ENCODE results near the gene PTPRD.
"Not testable (repeated sequence)": the region's sequence is repeated elsewhere in the genome, so short reads cannot be mapped to it uniquely, and the experiment has no call there.

PTPRD gene

GRCh38 chr9:9341203-9341602, 1271.6 kb downstream of the PTPRD start:
- no peak for DNase-seq (ENCODE audit: low spot score)

GRCh38 chr9:9337129-9337528, 1275.7 kb downstream of the PTPRD start:
- DNase-seq (ENCODE audit: low spot score): no peak
- in situ Hi-C loops (cut with MboI; ENCODE audit: low pct_unique_long_range_greater_than_20kb, low sequenced_read_pairs, unreplicated experiment): no loop called here
- TF ChIP-seq, protein P1, sequence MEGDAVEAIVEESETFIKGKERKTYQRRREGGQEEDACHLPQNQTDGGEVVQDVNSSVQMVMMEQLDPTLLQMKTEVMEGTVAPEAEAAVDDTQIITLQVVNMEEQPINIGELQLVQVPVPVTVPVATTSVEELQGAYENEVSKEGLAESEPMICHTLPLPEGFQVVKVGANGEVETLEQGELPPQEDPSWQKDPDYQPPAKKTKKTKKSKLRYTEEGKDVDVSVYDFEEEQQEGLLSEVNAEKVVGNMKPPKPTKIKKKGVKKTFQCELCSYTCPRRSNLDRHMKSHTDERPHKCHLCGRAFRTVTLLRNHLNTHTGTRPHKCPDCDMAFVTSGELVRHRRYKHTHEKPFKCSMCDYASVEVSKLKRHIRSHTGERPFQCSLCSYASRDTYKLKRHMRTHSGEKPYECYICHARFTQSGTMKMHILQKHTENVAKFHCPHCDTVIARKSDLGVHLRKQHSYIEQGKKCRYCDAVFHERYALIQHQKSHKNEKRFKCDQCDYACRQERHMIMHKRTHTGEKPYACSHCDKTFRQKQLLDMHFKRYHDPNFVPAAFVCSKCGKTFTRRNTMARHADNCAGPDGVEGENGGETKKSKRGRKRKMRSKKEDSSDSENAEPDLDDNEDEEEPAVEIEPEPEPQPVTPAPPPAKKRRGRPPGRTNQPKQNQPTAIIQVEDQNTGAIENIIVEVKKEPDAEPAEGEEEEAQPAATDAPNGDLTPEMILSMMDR (IDR thresholded peaks at IDR 0.05; ENCODE audit: extremely low read depth, insufficient read depth, missing control alignments): peak; percentile 11

More at GRCh38 chr9:9341203-9341602, 1271.6 kb downstream of the PTPRD start:
- TF ChIP-seq, protein P1 (IDR thresholded peaks at IDR 0.05; ENCODE audit: extremely low read depth, insufficient read depth, missing control alignments): no peak
- in situ Hi-C loops (cut with MboI; ENCODE audit: low pct_unique_long_range_greater_than_20kb, low sequenced_read_pairs, unreplicated experiment): no loop called here

- TF ChIP-seq, protein P1 (IDR thresholded peaks at IDR 0.05; ENCODE audit: extremely low read depth, insufficient read depth, missing control alignments): no peak
- in situ Hi-C loops (cut with MboI; ENCODE audit: low pct_unique_long_range_greater_than_20kb, low sequenced_read_pairs, unreplicated experiment): no loop called here
- DNase-seq (ENCODE audit: low spot score): no peak
These were observed 1286.1 kb downstream of the PTPRD start for GRCh38 chr9:9326749-9327148.

DNA sequence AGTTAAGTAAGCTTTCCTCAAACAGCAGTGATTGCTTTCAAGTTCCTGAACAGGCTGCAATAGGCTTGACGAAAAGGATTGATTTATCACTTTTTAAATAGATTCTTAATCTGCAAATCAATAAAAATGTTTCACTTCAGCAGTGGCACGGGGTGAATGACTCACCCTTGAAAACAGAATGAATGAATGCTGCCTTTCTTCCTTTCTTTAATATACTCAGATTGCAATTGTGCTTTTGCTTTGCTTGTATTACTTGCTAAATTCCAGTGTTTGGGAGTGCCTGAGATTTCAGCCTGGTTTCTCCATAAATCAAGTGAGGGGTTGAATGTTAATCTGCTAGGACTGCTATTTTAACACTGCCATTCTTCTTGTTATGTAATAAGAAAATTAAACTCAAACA, 1293.8 kb downstream of the PTPRD start:
- in situ Hi-C loops (cut with MboI; ENCODE audit: low pct_unique_long_range_greater_than_20kb, low sequenced_read_pairs, unreplicated experiment): no loop called here
- TF ChIP-seq, protein P1 (IDR thresholded peaks at IDR 0.05; ENCODE audit: extremely low read depth, insufficient read depth, missing control alignments): no peak
- no peak for DNase-seq (ENCODE audit: low spot score)

DNA sequence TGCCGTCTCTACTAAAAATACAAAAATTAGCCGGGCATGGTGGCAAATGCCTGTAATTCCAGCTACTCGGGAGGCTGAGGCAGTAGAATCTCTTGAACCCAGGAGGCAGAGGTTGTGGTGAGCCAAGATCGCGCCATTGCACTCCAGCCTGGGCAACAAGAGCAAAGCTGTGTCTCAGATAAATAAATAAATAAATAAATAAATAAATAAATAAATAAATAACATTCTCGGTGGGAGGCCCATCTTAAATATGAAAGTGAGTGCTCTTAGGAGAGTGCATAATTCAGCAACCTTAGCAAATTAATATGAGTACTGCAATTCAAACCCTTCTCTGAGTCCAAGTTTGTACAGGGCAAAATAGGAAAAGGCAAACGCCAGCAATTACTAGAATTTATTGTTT, 1302.1 kb downstream of the PTPRD start:
- DNase-seq (ENCODE audit: low spot score); in situ Hi-C loops (cut with MboI; ENCODE audit: low pct_unique_long_range_greater_than_20kb, low sequenced_read_pairs, unreplicated experiment): not testable (repeated sequence)

DNA sequence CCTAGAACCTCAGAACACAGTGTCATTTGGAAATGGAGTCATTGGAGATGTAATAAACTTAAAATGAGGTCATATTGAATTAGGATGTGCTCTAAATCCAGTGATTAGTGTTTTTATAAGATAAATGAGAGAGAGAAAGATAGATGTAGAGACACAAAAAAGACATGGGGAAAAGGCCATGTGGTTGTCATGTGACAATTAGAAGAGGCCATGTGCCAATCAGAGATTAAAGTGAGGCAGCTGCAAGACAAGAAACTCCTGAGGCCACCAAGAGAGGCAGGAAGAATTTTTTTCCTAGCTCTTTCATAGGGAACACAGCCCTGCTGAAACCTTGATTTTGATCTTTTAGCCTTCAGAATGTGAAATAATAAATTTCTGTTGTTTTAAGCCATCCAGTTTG, 1307.2 kb downstream of the PTPRD start:
- no peak for DNase-seq (ENCODE audit: low spot score)
- in situ Hi-C loops (cut with MboI; ENCODE audit: low pct_unique_long_range_greater_than_20kb, low sequenced_read_pairs, unreplicated experiment): no loop called here
- TF ChIP-seq, protein P1 (IDR thresholded peaks at IDR 0.05; ENCODE audit: extremely low read depth, insufficient read depth, missing control alignments): no peak

DNA sequence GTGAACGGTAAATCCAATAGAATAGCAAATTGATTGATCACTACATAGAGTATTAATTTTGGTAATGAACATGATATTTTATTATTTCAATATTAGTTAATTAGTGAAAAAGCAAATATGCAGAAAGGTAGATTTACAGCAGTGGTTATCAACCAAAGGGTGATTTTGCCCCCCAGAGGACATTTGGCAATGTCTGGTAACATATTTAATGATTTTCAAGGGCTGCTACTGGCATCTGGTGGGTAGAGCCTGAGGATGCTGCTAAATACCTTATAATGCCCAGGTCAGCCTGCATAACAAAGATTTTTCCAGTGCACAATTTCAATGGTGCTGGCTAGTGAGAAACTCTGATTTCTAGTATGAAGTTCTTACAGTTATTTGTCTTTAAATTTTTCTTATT, 1313.7 kb downstream of the PTPRD start:
- DNase-seq (ENCODE audit: low spot score): no peak
- in situ Hi-C loops (cut with MboI; ENCODE audit: low pct_unique_long_range_greater_than_20kb, low sequenced_read_pairs, unreplicated experiment): no loop called here

More for the DNA sequence above, 1313.7 kb downstream of the PTPRD start:
- TF ChIP-seq, protein P1 (IDR thresholded peaks at IDR 0.05; ENCODE audit: extremely low read depth, insufficient read depth, missing control alignments): no peak

Data from GM13977 (cell line).